H1 (cell line): ENCODE measurements around the gene ANXA2R. TPM values are rescaled to one million over a fixed set of nuclear protein-coding genes. Genes with fewer than 3 reads are reported as not detected.

Experiments
- ATF2 ChIP-seq: IDR thresholded peaks from 2 replicates; pipeline ENCODE4 v1.6.1; 2012; ENCODE audit warnings: low read length, inconsistent platforms
- CBX8 ChIP-seq: fragments of 300-800, 300-1000 bp; sonication (generic); IDR thresholded peaks from 2 replicates; pipeline ENCODE4 v1.7.1; 2016; ENCODE audit warnings: low read depth, low read length, borderline replicate concordance
- CHD2 ChIP-seq: IDR thresholded peaks from 2 replicates; pipeline ENCODE4 v1.6.1; 2012; ENCODE audit warnings: low read length, improper control_type of control experiment
- E2F6 ChIP-seq: IDR thresholded peaks from 2 replicates; pipeline ENCODE4 v1.6.1; 2012; ENCODE audit warnings: inconsistent platforms
- EP300 ChIP-seq, 2 experiments: IDR thresholded peaks; 1 replicate in 1 of 2; 2 replicates in 1 of 2; pipeline ENCODE4 v1.6.1; 2011 to 2012; ENCODE audit warnings: low read depth in 2 of 2, low read length in 2 of 2, mild to moderate bottlenecking in 2 of 2, borderline replicate concordance in 1 of 2, inconsistent platforms in 1 of 2, moderate library complexity in 1 of 2
- HDAC6 ChIP-seq: IDR thresholded peaks from one replicate; pipeline ENCODE4 v1.7.1; 2012; ENCODE audit warnings: low read depth, mild to moderate bottlenecking, inconsistent platforms, low read length, moderate library complexity
- MAX ChIP-seq: IDR thresholded peaks from 2 replicates; pipeline ENCODE4 v1.6.1; 2012; ENCODE audit warnings: inconsistent platforms
- SP4 ChIP-seq: IDR thresholded peaks from 2 replicates; pipeline ENCODE4 v1.6.1; 2012; ENCODE audit warnings: low read length, inconsistent platforms
- SRF ChIP-seq: IDR thresholded peaks from 2 replicates; pipeline ENCODE4 v1.6.1; 2011; ENCODE audit warnings: mild to moderate bottlenecking, low read depth, low read length, moderate library complexity
- TAF1 ChIP-seq: IDR thresholded peaks from 2 replicates; pipeline ENCODE4 v1.6.1; 2011; ENCODE audit warnings: mild to moderate bottlenecking, low read depth, low read length
- polyA plus RNA-seq, 7 experiments: library from polyadenylated mRNA; depleted of rRNA in 3 of 7; stranded (reverse) in 5 of 7; unstranded in 2 of 7; fragments of >200 nt in 5 of 7; fragments of 200-250 nt in 2 of 7; gene quantifications; 1 replicate in 5 of 7; 2 replicates in 1 of 7; 4 replicates in 1 of 7; pipeline versions ENCODE4 v1.2.1 to v1.2.3, GENCODE V29; 2011 to 2013; ENCODE audit warnings: missing spikeins in 2 of 7, mixed read lengths in 2 of 7
- total RNA-seq: library from RNA; stranded (reverse); fragmentation: NEBNext Ultra II Directional; extraction: Animal tissue kit (Norgen Biotek cat#: 25700); gene quantifications from 2 replicates; pipeline ENCODE4 v1.2.1, GENCODE V29; 2021

Gene ANXA2R
- total and polyA plus RNA-seq, 2 of the 8 experiments (the other 6 are each of a cell fraction or from before 2014, with no cell fraction given) = 0.08 to 0.17 TPM

- TF ChIP-seq CBX8 (no peak), SP4 (no peak), E2F6 (0 out of 2 replicates have a peak, but pooled peaks have one; percentile 23), TAF1 (peak; percentile 87), ATF2 (peak; percentile 80), HDAC6 (no peak), MAX (peak; percentile 65), EP300 (IDR thresholded peaks at IDR 0.05; ENCODE audit: borderline replicate concordance in 1 of 2, low read depth in 2 of 2, low read length in 2 of 2) (peak; percentile 62 to 99; a peak in 2 of 3 replicates), CHD2 (no peak), SRF (no peak)
Observed at GRCh38 chr5:43066799-43067741, 27.0 kb upstream of the ANXA2R start (continued).
